ENCODE results near the gene SHISA6. TPM values are rescaled to one million over a fixed set of nuclear protein-coding genes. Genes with fewer than 3 reads are reported as not detected.
"Not testable (repeated sequence)": the region's sequence is repeated elsewhere in the genome, so short reads cannot be mapped to it uniquely, and the experiment has no call there.

The SHISA6 gene
- total RNA-seq, 1 experiment from 2014 or later = 2.9 TPM

DNA sequence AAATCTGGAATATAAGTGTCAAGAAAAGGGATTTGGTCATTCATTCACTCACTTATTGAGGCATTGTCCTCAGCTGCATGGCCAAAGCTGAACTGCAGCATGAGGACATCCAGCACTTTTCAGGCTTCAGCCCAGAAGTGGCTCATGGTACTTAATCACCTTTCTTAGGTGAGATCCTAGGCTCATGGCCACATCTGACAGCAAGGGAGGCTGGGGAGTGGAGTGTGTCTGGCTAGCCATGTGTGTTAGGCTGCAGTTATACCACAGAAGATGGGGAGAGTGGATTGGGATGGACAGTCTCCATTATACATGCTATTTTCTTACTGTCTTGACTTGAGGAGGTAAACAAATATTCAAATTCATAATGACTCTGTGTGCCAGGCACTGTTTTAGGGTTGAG, 68.8 kb downstream of the SHISA6 start:
- no peak overlapping the region for H3K9ac ChIP-seq (ENCODE audit: extremely low read depth, insufficient read length, low read length)
- H4K91ac ChIP-seq (ENCODE audit: insufficient read length, low read depth, low read length) = no peak overlapping the region
- no peaks in the 10 kb centered on the region for H4K20me1 ChIP-seq (ENCODE audit: control insufficient read depth, insufficient read depth, insufficient read length)
- Mint-ChIP-seq H3K36me3 (ENCODE audit: insufficient read depth in 1 of 3, low read depth in 3 of 3) (no peaks in the 10 kb centered on the region; a peak in 1 of 7 replicates), H3K27me3 (ENCODE audit: low read depth) (no peaks in the 10 kb centered on the region), H3K9me3 (no peaks in the 10 kb centered on the region), H3K4me3 (no peak overlapping the region), H3K4me1 (peaks cover 6 to 11% of the 10 kb centered on the region in 2 experiments), H3K27ac (no peak overlapping the region)
- H3K23ac ChIP-seq (ENCODE audit: insufficient read length, low read depth, low read length) = no peak overlapping the region
- no peak overlapping the region for H4K8ac ChIP-seq (replicated peaks; ENCODE audit: insufficient read length, low read depth, low read length)
- no peak overlapping the region for H2AFZ ChIP-seq (ENCODE audit: low read length)
- H3K4ac ChIP-seq (ENCODE audit: low read depth, low read length) = no peak overlapping the region
- no peak overlapping the region for H3K18ac ChIP-seq (ENCODE audit: insufficient read length, low read depth, low read length)
- H2AK5ac ChIP-seq (ENCODE audit: insufficient read length, low read length) = no peak overlapping the region
- no peak overlapping the region for H3K56ac ChIP-seq (ENCODE audit: insufficient read length, low read depth, low read length)
- no peak for DNase-seq
- H3K27ac ChIP-seq (ENCODE audit: insufficient read length, low read depth, low read length) = no peak overlapping the region
- H3K79me2 ChIP-seq (ENCODE audit: insufficient read depth, low read length) = no peaks in the 10 kb centered on the region
- no peak overlapping the region for H2BK15ac ChIP-seq (ENCODE audit: low read depth, low read length)
- H3K27me3 ChIP-seq (ENCODE audit: insufficient read depth, low read length) = no peaks in the 10 kb centered on the region
- H2BK120ac ChIP-seq (ENCODE audit: low read depth, low read length, poor library complexity, severe bottlenecking) = no peak overlapping the region
- H3K79me1 ChIP-seq (ENCODE audit: insufficient read depth, low read depth, low read length, poor library complexity, severe bottlenecking) = no peaks in the 10 kb centered on the region
- H2BK12ac ChIP-seq (ENCODE audit: insufficient read length, low read depth, low read length) = no peak overlapping the region
- no peak overlapping the region for H3K4me2 ChIP-seq (ENCODE audit: insufficient read depth, insufficient read length, low read length)
- H3K4me1 ChIP-seq (ENCODE audit: insufficient read depth, low read length) = peaks cover 4% of the 10 kb centered on the region
- no peak overlapping the region for H2BK20ac ChIP-seq (ENCODE audit: low read depth, low read length, poor library complexity, severe bottlenecking)
- TF ChIP-seq, protein P1, sequence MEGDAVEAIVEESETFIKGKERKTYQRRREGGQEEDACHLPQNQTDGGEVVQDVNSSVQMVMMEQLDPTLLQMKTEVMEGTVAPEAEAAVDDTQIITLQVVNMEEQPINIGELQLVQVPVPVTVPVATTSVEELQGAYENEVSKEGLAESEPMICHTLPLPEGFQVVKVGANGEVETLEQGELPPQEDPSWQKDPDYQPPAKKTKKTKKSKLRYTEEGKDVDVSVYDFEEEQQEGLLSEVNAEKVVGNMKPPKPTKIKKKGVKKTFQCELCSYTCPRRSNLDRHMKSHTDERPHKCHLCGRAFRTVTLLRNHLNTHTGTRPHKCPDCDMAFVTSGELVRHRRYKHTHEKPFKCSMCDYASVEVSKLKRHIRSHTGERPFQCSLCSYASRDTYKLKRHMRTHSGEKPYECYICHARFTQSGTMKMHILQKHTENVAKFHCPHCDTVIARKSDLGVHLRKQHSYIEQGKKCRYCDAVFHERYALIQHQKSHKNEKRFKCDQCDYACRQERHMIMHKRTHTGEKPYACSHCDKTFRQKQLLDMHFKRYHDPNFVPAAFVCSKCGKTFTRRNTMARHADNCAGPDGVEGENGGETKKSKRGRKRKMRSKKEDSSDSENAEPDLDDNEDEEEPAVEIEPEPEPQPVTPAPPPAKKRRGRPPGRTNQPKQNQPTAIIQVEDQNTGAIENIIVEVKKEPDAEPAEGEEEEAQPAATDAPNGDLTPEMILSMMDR (conservative IDR thresholded peaks at IDR 0.05) = no peak
- no peak overlapping the region for H2BK5ac ChIP-seq (ENCODE audit: insufficient read length, low read length)
- H3K9me3 ChIP-seq (ENCODE audit: control insufficient read depth, low read depth, low read length) = no peaks in the 10 kb centered on the region
- no peak overlapping the region for H3K14ac ChIP-seq (ENCODE audit: insufficient read depth, low read length)
- no peaks in the 10 kb centered on the region for H3K23me2 ChIP-seq (ENCODE audit: insufficient read length, low read depth, low read length, poor library complexity, severe bottlenecking)
- H3T11ph ChIP-seq (ENCODE audit: low read length) = no peak overlapping the region
- peak overlapping the region; percentile 17 for H4K5ac ChIP-seq (ENCODE audit: insufficient read length, low read depth, low read length)

DNA sequence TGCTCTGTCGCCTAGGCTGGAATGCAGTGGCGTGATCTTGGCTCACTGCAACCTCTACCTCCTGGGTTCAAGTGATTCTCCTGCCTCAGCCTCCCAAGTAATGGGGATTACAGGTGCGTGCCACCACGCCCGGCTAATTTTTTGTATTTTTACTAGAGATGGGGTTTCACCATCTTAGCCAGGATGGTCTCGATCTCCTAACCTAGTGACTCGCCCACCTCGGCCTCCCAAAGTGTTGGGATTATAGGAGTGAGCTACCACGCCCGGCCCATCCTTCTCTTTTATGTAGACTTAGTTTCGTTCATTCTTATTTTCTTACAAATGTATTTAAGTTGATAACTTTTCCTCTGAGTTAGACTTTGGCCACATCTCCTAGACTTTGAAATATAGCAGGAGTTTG, 75.4 kb downstream of the SHISA6 start:
- H3K23me2 ChIP-seq (ENCODE audit: insufficient read length, low read depth, low read length, poor library complexity, severe bottlenecking); H3K27ac ChIP-seq (ENCODE audit: insufficient read length, low read depth, low read length); H4K8ac ChIP-seq (replicated peaks; ENCODE audit: insufficient read length, low read depth, low read length); H2BK12ac ChIP-seq (ENCODE audit: insufficient read length, low read depth, low read length); H3K23ac ChIP-seq (ENCODE audit: insufficient read length, low read depth, low read length); H3T11ph ChIP-seq (ENCODE audit: low read length); H3K4me3 Mint-ChIP-seq; H2AK5ac ChIP-seq (ENCODE audit: insufficient read length, low read length); H4K5ac ChIP-seq (ENCODE audit: insufficient read length, low read depth, low read length); H3K36me3 Mint-ChIP-seq (ENCODE audit: insufficient read depth in 1 of 3, low read depth in 3 of 3); H3K27me3 ChIP-seq (ENCODE audit: insufficient read depth, low read length); H2BK120ac ChIP-seq (ENCODE audit: low read depth, low read length, poor library complexity, severe bottlenecking); H2BK15ac ChIP-seq (ENCODE audit: low read depth, low read length); H3K79me2 ChIP-seq (ENCODE audit: insufficient read depth, low read length); H3K4me2 ChIP-seq (ENCODE audit: insufficient read depth, insufficient read length, low read length); H3K27me3 Mint-ChIP-seq (ENCODE audit: low read depth); DNase-seq; H3K4ac ChIP-seq (ENCODE audit: low read depth, low read length); H3K9me3 Mint-ChIP-seq; H3K14ac ChIP-seq (ENCODE audit: insufficient read depth, low read length); H3K9ac ChIP-seq (ENCODE audit: extremely low read depth, insufficient read length, low read length); H4K20me1 ChIP-seq (ENCODE audit: control insufficient read depth, insufficient read depth, insufficient read length); H3K4me1 Mint-ChIP-seq; H2AFZ ChIP-seq (ENCODE audit: low read length); H3K9me3 ChIP-seq (ENCODE audit: control insufficient read depth, low read depth, low read length); H3K4me1 ChIP-seq (ENCODE audit: insufficient read depth, low read length); H3K79me1 ChIP-seq (ENCODE audit: insufficient read depth, low read depth, low read length, poor library complexity, severe bottlenecking); H4K91ac ChIP-seq (ENCODE audit: insufficient read length, low read depth, low read length); H3K56ac ChIP-seq (ENCODE audit: insufficient read length, low read depth, low read length); H3K18ac ChIP-seq (ENCODE audit: insufficient read length, low read depth, low read length); H3K27ac Mint-ChIP-seq; H2BK20ac ChIP-seq (ENCODE audit: low read depth, low read length, poor library complexity, severe bottlenecking); H2BK5ac ChIP-seq (ENCODE audit: insufficient read length, low read length): not testable (repeated sequence)
- WGBS (ENCODE audit: extremely low coverage, insufficient read length, low lambda C conversion rate) = no CpG with 5 or more reads among the region's 11 CpGs
